ENCODE results near the gene IFT81.
"Not testable (repeated sequence)": the region's sequence is repeated elsewhere in the genome, so short reads cannot be mapped to it uniquely, and the experiment has no call there.

Gene IFT81

DNA sequence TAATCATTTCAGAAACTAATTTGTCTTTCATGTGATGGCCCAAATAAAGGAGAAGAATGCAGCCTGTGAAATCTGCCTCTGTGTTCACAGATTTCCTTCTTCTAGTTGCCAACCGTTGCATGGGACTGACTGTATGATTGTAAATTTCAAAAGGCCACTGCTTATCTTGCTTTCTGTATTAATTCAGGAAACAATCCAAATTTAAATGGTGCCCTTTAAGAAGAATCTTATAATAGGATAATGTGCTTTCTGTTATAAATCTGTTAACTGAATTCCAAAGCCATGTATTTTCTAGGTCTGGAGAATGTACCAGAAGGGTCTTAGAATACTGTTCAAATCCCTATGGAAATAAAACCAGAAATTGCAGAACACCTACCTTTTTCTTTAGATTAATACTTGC, 98.3 kb downstream of the IFT81 start:
- Mint-ChIP-seq H3K4me1 (no peaks in the 10 kb centered on the region), H3K9me3 (no peaks in the 10 kb centered on the region), H3K4me3 (no peak overlapping the region), H3K27me3 (peaks cover 5% of the 10 kb centered on the region), H3K36me3 (no peaks in the 10 kb centered on the region), H3K27ac (no peak overlapping the region)
- no peak for DNase-seq
- CTCF ChIA-PET, result interaction anchor here (2.5 kb wide), 1 partner anchor 120 kb away, joined by 12 read pairs; no protein-coding TSS in a partner anchor

DNA sequence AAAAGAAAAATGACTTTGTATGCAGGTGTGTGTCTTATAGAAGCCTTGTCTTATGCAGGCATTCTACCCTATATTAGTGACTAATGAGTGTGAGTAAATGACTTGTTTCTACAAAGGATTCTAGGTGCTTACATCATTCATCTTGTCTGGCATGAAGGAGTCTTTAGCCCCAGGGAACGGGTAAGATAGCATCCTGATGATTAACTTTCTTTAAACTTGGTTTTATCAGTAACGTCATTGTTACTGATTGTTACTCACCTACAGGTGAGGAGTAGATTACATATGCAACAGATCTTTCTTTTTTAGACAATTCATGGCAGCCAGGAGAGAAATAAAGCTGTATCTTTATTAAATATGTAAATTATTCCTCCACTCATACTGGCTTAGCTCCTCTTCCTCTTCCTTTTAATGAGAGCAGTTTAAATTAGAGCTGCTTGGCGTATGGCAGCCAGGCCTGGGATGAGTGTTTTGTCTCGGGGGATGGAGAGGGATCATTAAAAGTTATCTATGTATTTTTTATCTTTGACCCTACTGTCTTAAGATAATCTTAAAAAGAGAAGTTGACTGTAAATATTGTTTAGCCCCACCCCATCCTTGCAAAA, 99.7 kb downstream of the IFT81 start:
- no peak for DNase-seq

DNA sequence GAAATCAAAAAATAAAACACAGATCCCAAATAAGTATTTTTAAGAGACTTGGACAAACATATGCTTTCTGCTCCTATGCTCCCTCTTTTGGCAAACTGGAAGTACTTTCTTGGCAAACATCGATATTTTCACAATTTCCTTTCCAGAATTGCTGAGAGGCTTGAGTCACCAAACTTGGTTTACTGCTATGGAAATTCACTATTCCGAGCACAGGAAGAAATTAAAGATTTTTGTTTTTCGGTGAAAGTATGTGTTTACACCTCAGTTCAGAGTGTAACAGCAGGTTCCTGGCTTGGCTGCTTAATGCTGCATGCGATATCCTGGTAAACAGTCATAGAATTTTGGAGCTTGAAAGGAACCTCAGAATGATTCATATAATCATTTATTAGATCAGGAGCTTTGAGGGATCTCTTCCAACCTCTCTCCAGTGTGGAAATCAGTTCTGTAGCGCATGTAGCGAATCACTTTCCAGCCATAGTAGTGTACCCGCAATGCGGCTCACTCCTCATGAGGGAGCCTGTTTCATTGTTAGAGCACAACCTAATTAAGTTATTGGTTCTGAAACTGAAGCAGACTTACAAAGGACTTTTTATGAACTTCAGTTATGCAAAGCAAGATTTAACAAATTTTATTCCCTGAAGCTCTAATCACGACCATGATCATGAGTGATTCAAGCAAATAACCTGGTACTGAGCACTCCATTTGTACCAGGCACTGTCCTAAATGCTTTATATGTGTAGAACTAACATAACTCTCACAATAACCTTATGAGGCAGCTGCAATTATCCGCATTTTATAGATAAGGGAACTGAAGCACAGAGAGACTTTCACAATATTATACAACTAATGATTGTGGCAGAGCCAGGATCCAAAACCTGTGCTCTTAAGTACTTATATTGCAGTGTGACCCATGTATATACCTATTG, 100.5 kb downstream of the IFT81 start:
- Mint-ChIP-seq H3K27me3 (peaks cover 13% of the 10 kb centered on the region), H3K4me1 (no peaks in the 10 kb centered on the region), H3K36me3 (no peaks in the 10 kb centered on the region), H3K27ac (no peak overlapping the region), H3K9me3 (no peaks in the 10 kb centered on the region), H3K4me3 (no peak overlapping the region)
- CTCF ChIA-PET, result interaction anchor here (1.0 to 2.5 kb wide), 2 partner anchors 21 to 122 kb away, joined by 5 to 12 read pairs; no protein-coding TSS in a partner anchor
- DNase-seq, result no peak

More for the DNA sequence above, 99.7 kb downstream of the IFT81 start:
- Mint-ChIP-seq H3K4me3 (no peak overlapping the region), H3K9me3 (no peaks in the 10 kb centered on the region), H3K4me1 (no peaks in the 10 kb centered on the region), H3K27ac (no peak overlapping the region), H3K27me3 (peaks cover 13% of the 10 kb centered on the region), H3K36me3 (no peaks in the 10 kb centered on the region)
- CTCF ChIA-PET, result interaction anchor here (2.5 kb wide), 1 partner anchor 121 kb away, joined by 12 read pairs; no protein-coding TSS in a partner anchor

DNA sequence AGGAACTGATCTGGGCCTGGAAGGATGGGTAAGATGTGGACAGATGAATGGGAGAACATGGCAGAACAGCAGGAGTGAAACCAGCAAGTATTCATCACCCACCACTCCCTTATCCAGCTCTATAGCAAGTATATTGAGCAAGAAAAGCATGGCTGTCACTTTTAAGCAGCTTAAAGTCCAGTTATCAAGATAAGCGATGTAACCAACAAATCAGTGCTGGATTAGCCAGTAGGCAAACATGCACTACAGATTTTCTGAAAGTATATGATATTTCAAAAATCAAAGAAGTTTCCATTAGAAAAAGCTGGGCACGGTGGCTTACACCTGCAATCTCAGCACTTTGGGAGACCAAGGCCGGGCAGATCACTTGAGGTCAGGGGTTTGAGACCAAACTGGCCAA, 103.0 kb downstream of the IFT81 start:
- no peaks in the 10 kb centered on the region for H3K9me3 Mint-ChIP-seq
- H3K27ac Mint-ChIP-seq, result no peak overlapping the region
- H3K4me1 Mint-ChIP-seq, result no peaks in the 10 kb centered on the region
- no peak for DNase-seq
- H3K4me3 Mint-ChIP-seq, result no peak overlapping the region
- H3K36me3 Mint-ChIP-seq, result no peaks in the 10 kb centered on the region
- CTCF ChIA-PET, result interaction anchor here (1.0 to 1.3 kb wide), 2 partner anchors 126 to 128 kb away, joined by 3 to 6 read pairs; no protein-coding TSS in a partner anchor
- peaks cover 13% of the 10 kb centered on the region for H3K27me3 Mint-ChIP-seq

DNA sequence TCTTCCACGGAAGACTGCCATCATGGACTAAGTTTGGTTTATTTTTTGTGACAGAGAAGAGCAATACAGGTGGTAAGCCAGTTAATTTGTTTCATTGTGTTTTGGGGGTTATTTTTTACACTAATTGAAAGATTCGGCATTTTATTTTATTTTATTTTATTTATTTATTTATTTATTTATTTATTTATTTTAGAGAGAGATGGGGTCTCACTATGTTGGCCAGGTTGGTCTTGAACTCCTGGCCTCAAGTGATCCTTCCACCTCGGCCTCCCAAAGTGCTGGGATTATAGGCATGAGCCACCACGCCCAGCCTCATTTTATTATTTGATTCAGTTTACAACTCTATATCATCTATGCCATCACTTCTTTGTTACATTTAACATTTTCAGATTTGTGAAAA, 104.2 kb downstream of the IFT81 start:
- CTCF ChIA-PET, H3K36me3 Mint-ChIP-seq, H3K9me3 Mint-ChIP-seq, H3K4me3 Mint-ChIP-seq, H3K27ac Mint-ChIP-seq, H3K4me1 Mint-ChIP-seq, DNase-seq: not testable (repeated sequence)
- peaks cover 16% of the 10 kb centered on the region for H3K27me3 Mint-ChIP-seq

DNA sequence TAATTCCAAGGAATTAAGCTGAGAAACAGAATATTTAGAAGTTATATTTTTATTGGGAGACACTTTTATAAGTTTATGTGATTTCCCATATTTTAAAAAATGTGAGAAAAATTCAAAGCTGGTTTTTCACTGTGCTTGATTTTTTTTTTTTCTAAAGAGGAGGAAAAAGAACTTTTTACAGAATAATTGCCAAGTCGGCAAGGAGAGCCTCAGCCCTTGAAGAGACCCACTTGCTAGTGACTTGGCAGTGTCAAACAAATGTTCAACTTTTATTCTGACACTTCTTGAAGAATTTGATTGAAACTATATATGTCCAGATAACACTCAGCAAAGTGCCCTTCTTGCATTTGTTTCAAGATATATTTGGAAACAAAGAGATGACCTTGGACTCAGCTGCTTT, 104.6 kb downstream of the IFT81 start:
- H3K9me3 Mint-ChIP-seq, result no peaks in the 10 kb centered on the region
- H3K36me3 Mint-ChIP-seq, result no peaks in the 10 kb centered on the region
- H3K4me1 Mint-ChIP-seq, result no peaks in the 10 kb centered on the region
- H3K27ac Mint-ChIP-seq, result no peak overlapping the region
- DNase-seq, result no peak
- CTCF ChIA-PET, result no interaction called here
- H3K4me3 Mint-ChIP-seq, result no peak overlapping the region
- peaks cover 16% of the 10 kb centered on the region for H3K27me3 Mint-ChIP-seq

DNA sequence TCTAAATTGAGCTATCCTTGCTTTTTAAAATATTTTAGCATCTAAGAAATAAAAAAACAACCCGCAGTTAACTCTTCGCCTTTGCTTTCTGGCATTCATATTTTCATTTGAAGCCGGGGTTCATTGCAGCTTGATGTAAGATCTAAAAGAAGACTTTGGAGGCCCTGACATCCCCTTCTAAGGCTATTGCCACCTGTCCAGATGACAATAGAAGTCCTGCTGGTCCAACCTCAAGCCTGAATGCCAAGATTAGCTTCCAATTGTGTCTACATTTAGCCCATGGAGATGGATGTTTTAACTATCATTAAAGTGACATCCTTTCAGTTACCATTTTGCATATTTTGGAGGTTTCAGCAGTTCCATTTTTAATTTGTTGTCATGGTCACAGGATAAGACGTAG, 105.3 kb downstream of the IFT81 start:
- Mint-ChIP-seq H3K27ac (no peak overlapping the region), H3K36me3 (no peaks in the 10 kb centered on the region), H3K27me3 (peaks cover 16% of the 10 kb centered on the region), H3K4me3 (no peak overlapping the region), H3K4me1 (no peaks in the 10 kb centered on the region), H3K9me3 (no peaks in the 10 kb centered on the region)
- CTCF ChIA-PET, result no interaction called here
- no peak for DNase-seq

DNA sequence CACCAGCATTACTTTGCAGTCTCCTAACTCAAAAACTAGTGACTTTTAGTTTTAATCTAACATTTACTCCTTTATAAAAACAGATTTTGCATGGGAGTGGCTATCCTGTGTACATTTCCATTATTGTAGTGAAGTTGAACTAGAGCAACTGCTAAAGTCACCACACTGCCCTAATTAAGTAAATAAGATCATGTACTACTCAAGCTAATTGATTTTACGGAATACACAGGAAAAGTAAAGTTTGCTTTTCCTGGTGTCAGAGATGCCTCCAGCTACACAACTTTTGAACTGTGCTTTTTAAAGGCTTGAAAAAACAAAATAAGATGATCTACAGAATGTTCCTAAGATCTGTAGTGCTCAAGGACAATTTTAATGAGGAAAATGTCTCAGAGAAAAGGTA, 106.5 kb downstream of the IFT81 start:
- Mint-ChIP-seq H3K9me3 (no peaks in the 10 kb centered on the region), H3K27ac (no peak overlapping the region), H3K27me3 (peaks cover 17% of the 10 kb centered on the region), H3K4me3 (no peak overlapping the region), H3K36me3 (no peaks in the 10 kb centered on the region), H3K4me1 (no peaks in the 10 kb centered on the region)
- no peak for DNase-seq
- CTCF ChIA-PET, result no interaction called here

DNA sequence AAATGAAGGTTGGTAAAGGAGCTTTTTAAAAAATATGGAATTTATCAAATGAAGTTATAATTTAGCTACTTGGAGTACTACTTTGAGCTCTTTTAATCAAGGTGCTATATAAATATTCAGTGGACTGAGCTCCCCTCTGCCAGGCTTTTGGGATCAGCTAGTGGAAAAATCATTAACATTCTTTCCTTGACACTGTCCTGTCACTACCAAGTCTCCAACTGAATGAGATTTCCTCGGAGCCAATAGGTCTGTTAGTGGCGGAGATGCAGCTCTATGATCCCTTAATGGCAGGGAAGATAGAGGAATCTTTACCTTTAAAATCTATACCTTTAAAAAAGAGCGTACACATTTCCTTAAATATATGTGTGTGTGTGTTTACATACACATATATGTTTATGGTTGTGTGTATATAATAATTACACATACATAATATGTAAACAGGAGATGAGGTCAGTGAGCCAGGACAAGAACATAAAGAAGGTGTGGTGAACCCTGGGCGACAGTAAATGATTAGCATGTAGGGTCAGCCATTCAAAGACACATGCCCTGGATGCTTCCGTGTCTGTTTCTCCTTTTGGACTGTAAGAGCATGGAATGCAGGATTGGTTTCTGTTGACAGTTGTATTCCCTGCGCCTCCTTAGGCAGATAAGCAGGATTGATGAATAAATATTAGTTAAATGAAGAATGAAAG, 109.2 kb downstream of the IFT81 start:
- Mint-ChIP-seq H3K9me3 (no peaks in the 10 kb centered on the region), H3K4me1 (no peaks in the 10 kb centered on the region)
- CTCF ChIA-PET, result interaction anchor here (0.7 to 1.2 kb wide), 2 partner anchors 23 to 134 kb away, joined by 3 read pairs; no protein-coding TSS in a partner anchor

DNA sequence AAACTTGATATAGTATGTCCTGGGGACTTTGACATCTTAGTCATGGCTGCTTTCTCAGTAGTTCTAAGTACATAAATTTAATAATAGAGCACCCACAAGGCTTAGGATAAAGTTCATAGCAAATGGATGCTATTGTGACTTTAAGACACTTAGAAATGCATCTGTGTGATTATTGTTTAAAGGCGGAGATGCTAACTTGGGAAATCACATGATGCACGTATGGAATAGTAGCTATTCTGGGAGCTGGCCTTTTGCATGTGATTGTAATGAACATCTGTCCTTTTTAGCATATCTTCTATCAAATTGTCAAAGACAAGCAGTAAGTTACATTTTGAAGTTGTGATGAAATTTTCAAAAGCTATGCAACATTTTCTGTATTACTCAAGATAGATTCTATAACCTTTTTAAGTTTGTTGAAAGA, 110.2 kb downstream of the IFT81 start:
- DNase-seq, result no peak
- no peaks in the 10 kb centered on the region for H3K4me1 Mint-ChIP-seq
- no peak overlapping the region for H3K4me3 Mint-ChIP-seq
- H3K36me3 Mint-ChIP-seq, result no peaks in the 10 kb centered on the region
- peaks cover 10% of the 10 kb centered on the region for H3K27me3 Mint-ChIP-seq
- no peaks in the 10 kb centered on the region for H3K9me3 Mint-ChIP-seq
- CTCF ChIA-PET, result interaction anchor here (1.2 kb wide), 1 partner anchor 24 kb away, joined by 3 read pairs; no protein-coding TSS in a partner anchor
- H3K27ac Mint-ChIP-seq, result no peak overlapping the region

More for the DNA sequence above, 109.2 kb downstream of the IFT81 start:
- Mint-ChIP-seq H3K4me3 (no peak overlapping the region), H3K27ac (no peak overlapping the region), H3K27me3 (peaks cover 10% of the 10 kb centered on the region), H3K36me3 (no peaks in the 10 kb centered on the region)
- DNase-seq, result no peak

DNA sequence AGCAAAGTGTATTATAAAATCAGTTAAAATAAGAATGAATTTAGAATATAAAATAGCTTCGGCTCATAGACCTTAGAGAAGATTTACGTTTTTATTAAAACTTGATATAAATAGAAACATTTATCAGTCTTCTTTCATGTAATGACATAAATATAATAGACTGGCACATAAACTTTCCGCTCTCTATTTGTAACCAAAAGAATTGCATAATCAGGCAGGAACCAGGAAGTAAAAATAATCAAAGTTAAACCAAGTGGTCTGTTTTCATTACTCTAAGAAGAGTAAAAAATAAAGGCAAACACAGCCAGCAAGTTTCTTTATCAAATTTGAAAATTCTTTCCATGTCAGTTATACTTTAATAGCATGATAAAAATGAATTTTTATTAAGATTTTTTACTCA, 110.6 kb downstream of the IFT81 start:
- Mint-ChIP-seq H3K36me3 (no peaks in the 10 kb centered on the region), H3K4me3 (no peak overlapping the region), H3K9me3 (no peaks in the 10 kb centered on the region), H3K27me3 (peaks cover 10% of the 10 kb centered on the region), H3K4me1 (no peaks in the 10 kb centered on the region), H3K27ac (no peak overlapping the region)
- CTCF ChIA-PET, result interaction anchor here (1.2 kb wide), 1 partner anchor 24 kb away, joined by 3 read pairs; no protein-coding TSS in a partner anchor
- no peak for DNase-seq

DNA sequence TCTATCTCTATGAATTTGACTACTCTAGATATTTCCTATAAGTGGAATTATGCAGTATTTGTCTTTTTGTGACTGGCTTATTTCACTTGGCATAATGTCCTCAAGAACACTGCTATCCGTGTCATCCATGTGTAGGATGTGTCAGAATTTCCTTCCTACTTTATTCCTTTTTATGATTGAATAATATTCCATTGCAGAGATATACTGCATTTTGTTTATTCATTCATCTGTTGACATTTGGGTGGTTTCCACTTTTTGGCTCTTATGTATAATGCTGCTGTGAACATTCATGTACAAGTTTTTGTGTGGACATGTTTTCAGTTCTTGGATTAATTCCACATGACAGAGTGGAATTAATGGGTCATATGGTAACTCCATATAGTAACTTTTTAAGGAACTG, 111.2 kb downstream of the IFT81 start:
- Mint-ChIP-seq H3K4me1 (no peaks in the 10 kb centered on the region), H3K27me3 (peaks cover 10% of the 10 kb centered on the region), H3K36me3 (no peaks in the 10 kb centered on the region), H3K9me3 (no peaks in the 10 kb centered on the region), H3K4me3 (no peak overlapping the region), H3K27ac (no peak overlapping the region)
- DNase-seq, result no peak
- CTCF ChIA-PET, result no interaction called here

DNA sequence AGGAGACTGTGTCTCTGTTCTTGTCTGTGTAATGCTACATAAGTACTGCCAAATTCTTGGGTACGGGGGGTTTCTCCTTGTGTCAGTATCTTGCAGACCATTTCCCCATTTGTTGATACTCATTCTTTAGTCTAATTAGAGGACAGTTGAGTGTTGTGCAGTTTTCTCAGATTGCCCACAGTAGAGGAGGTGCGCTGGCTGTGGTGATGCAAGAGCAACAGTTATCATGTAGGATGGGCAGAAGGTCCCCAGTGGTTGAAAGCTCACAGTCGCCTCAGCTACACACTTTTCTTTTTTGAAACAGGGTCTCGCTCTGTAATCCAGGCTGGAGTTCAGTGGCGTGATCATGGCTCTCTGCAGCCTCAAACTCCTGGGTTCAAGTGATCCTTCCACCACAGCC, 119.1 kb downstream of the IFT81 start:
- CTCF ChIA-PET, result interaction anchor here (0.6 to 0.7 kb wide), 2 partner anchors 23 to 141 kb away, joined by 3 to 5 read pairs; no protein-coding TSS in a partner anchor
- no peaks in the 10 kb centered on the region for H3K36me3 Mint-ChIP-seq
- H3K4me3 Mint-ChIP-seq, result no peak overlapping the region
- H3K27ac Mint-ChIP-seq, result no peak overlapping the region
- H3K4me1 Mint-ChIP-seq, result no peaks in the 10 kb centered on the region
- no peaks in the 10 kb centered on the region for H3K9me3 Mint-ChIP-seq
- no peak for DNase-seq
- peaks cover 27% of the 10 kb centered on the region for H3K27me3 Mint-ChIP-seq

DNA sequence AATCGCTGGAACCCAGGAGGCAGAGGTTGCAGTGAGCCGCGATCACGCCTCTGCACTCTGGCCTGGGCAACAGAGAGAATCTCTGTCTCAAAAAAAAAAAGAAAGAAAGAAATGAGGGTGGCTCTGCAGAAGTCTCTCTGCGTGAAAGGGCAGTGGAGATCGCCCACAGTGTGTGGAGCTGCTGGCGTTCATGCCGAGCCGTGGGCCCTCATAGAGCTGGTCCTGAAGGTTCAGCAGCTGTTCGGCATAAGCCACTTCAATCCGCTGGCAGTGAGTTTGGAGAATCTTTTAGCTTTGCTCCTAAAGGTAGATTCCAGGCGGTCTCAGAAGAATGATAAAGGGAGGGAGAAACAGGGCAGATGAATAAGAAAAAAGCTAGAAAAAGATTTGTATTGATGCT, 120.2 kb downstream of the IFT81 start:
- Mint-ChIP-seq H3K9me3 (no peaks in the 10 kb centered on the region), H3K27me3 (peaks cover 32% of the 10 kb centered on the region), H3K36me3 (no peaks in the 10 kb centered on the region), H3K4me3 (no peak overlapping the region), H3K4me1 (no peaks in the 10 kb centered on the region), H3K27ac (no peak overlapping the region)
- CTCF ChIA-PET, result interaction anchor here (0.7 to 1.8 kb wide), 6 partner anchors 26 to 165 kb away, joined by 3 to 16 read pairs (median 4); no protein-coding TSS in a partner anchor
- DNase-seq, result no peak

All from activated naive CD4-positive, alpha-beta T cell treated with anti-CD3 and anti-CD28 coated beads, Interleukin-2, amount 10 ng/mL, durations not matched to agents 7 days and 5 days (primary cell).